ENCODE data around the gene USP9X. TPM values are rescaled to one million over a fixed set of nuclear protein-coding genes. Genes with fewer than 3 reads are reported as not detected.
A peak's percentile ranks its signal among the peaks of the same experiment; 100 is the strongest.

Gene USP9X
- total and polyA plus RNA-seq, 2 experiments from 2014 or later, result 62.2 to 329 TPM

GRCh38 chrX:41116948-41117347, 31.7 kb downstream of the USP9X start (continued):
- no peak for TF ChIP-seq ZNF462 (CRISPR knock-in tag; IDR thresholded peaks at IDR 0.05)

- Histone ChIP-seq H3K79me2 (replicated peaks; ENCODE audit: insufficient read depth) (peaks cover 100% of the 10 kb centered on the region), H3K9me2 (ENCODE audit: insufficient read depth) (no peaks in the 10 kb centered on the region), H3K4me1 (ENCODE audit: insufficient read depth) (peaks cover 67% of the 10 kb centered on the region), H3K27ac (ENCODE audit: low read depth) (peak overlapping the region; percentile 53; the same call in 1 of the 2 replicates), H3K27me3 (ENCODE audit: insufficient read depth) (no peaks in the 10 kb centered on the region), H3K4me2 (peak overlapping the region; percentile 64; the same call in 1 of the 2 replicates), H3F3A (replicated peaks; ENCODE audit: low read depth) (0 out of 2 replicates have a peak, but pooled peaks cover 6% of the 10 kb centered on the region), H4K20me1 (replicated peaks; ENCODE audit: insufficient read depth) (peaks cover 33% of the 10 kb centered on the region), H2AFZ (no peak overlapping the region), H3K36me3 (ENCODE audit: insufficient read depth) (no peaks in the 10 kb centered on the region), H3K4me3 (no peak overlapping the region)
- no peaks in the 10 kb centered on the region; the same call in 2 of the 3 replicates for H3K9me3 Mint-ChIP-seq
- H3K4me1 Mint-ChIP-seq, result peaks cover 64% of the 10 kb centered on the region
- H3K27me3 Mint-ChIP-seq (ENCODE audit: insufficient read depth, low read depth, poor library complexity), result peaks cover 16% of the 10 kb centered on the region
- DNase-seq (ENCODE audit: low spot score), result no peak
- no peak overlapping the region; the same call in 2 of the 3 replicates for H3K4me3 Mint-ChIP-seq
- H3K36me3 Mint-ChIP-seq (ENCODE audit: low read depth), result peaks cover 18% of the 10 kb centered on the region
- no peak overlapping the region for H3K27ac Mint-ChIP-seq
- no peak for ATAC-seq
- TF ChIP-seq ZNF462 (CRISPR knock-in tag; IDR thresholded peaks at IDR 0.05), result no peak
- no peak for TF ChIP-seq REST (IDR thresholded peaks at IDR 0.05; ENCODE audit: unreplicated experiment)
Observed at GRCh38 chrX:41118156-41118555, 32.9 kb downstream of the USP9X start.
